ENCODE results near the gene RAF1.
A peak's percentile ranks its signal among the peaks of the same experiment; 100 is the strongest.
"Not testable (repeated sequence)": the region's sequence is repeated elsewhere in the genome, so short reads cannot be mapped to it uniquely, and the experiment has no call there.

The RAF1 gene

DNA sequence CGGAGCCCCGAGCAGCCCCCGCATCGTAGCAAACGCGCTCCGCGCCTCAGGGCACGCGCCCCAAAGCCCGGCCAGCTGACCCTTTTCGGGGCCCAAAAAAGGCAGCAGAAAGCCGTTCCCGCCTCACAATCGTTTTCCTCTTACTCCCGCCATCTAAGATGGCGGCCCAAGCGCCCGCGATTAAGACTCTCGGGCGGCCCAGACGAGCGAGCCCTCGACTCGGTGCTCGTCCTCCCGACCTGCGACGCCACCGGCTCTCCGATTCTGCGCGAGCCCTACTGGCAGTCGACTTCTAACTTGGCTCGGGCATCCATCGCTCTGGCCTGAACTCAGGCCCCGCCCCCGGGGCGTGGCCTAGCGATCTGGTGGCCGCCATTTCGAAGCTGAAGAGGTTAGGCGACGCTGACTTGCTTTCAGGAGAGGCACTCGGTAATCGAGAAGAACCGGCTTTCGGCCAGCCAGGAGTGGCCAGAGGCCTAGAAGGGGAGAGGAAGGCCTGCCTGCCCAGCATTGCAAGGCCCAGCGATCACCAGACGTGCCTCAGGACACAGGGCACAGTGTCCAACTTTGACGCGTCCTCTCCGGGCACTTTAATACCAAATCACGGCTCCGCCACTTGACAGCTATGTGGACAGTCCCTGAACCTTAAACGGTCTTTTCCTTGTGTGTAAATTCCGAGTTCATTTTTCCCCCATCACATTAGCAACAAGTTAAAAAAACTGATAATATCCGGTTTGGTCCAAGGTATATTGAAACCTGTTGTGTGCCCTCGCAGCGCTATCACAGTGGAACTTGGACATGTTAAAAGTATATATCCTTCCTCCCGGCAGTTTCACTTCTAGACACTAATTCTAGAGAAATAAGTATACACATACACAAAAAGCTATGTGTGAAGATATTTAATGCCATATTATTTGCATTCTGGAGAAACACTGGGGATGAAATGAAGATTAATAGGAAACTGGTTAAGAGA is at the start of gene RAF1:
TSS of gene RAF1 (minus strand) at position 182 of the 973 bp plus-strand sequence. CDS start 45,396 bp downstream, outside the sequence.
- peak; percentile 94 for DNase-seq (ENCODE audit: low read depth)

DNA sequence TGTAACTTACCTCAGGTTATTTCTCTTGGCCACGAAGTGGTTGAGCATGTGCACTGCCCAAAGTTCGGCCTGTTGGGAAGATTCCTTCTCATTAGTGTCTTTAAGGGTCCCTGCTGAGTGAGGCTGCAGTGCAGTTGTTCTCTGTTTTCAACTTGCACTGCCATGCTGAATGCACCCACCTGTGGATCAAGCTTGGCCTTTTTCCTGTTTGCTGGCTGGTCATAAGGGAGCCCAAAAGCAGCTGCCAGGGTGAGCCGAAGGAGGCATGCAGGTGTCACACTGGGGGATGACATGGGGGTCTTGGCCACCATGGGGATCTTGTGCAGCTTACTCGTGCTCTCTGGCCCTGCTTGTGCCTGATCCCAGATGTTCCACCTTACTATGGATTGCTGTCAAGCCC is 46.1 kb upstream of the RAF1 start:
- DNase-seq (ENCODE audit: low read depth) = no peak

DNA sequence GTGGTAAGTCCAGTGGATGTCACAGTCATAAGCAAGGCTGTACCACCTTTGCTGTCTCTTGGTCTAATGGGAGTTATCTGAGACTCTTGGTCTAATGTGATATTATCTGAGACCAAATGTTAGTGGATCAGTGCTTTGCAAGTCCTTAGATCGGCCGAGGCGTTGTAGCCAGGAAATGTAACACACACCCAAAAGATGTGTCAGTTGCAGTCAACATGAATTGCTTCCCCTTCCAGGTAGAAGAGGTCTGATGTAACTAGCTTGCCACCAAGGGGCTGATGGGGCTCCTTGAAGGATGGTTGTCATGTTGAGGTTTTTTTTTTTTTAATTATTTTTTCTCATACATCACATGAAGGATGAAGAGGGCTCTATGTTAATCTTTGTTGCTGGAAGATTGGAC is 45.4 kb upstream of the RAF1 start:
- no peak for DNase-seq (ENCODE audit: low read depth)

DNA sequence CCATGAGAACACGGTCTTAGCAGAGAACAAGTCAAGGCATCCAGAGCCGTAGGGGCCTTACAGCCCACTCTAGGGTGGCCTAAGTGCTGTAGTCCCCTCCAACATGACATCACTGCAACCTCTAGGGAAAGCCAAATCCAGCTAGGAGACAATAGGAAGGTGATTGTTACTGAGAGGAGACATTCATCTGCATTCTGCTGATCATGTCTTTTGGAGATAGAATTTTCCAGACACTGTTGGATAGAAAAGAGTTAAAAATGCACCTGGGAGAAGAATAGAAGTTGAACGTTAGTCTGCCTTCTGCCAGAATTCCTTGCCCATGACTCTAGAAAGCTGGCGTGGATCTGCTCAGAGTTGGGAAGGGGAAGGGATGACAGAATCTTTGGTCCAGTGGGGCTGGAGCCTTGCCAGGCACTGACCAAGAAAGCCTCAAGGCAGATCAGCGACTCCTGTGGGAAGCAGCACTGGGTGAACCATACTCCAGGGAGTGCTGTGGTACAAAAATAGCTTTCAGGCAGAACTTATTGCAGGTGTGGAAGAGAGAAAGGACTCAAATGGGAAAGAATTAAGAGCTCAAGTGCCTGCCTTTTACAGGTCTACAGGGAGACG is 44.8 kb upstream of the RAF1 start:
- DNase-seq (ENCODE audit: low read depth) = no peak

DNA sequence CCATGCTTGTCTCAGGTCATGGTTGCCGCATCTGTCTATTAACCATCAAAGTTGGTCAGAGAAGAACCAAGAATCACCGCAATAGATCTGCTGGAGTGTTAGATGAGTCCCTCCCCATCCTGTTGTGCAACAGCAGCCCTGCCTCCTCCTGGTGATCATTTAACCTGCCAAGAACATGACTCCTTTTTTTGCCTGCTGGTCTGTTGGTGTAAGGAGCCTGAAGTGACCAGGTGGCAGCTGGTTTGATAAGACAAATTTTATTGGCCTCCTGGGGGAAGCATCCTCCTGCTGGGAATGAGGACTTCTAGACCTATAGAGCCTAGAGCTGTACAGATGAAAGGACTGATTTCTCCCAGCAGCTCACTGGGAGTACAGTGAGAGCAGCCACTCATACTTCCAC is 43.5 kb upstream of the RAF1 start:
- no peak for DNase-seq (ENCODE audit: low read depth)

DNA sequence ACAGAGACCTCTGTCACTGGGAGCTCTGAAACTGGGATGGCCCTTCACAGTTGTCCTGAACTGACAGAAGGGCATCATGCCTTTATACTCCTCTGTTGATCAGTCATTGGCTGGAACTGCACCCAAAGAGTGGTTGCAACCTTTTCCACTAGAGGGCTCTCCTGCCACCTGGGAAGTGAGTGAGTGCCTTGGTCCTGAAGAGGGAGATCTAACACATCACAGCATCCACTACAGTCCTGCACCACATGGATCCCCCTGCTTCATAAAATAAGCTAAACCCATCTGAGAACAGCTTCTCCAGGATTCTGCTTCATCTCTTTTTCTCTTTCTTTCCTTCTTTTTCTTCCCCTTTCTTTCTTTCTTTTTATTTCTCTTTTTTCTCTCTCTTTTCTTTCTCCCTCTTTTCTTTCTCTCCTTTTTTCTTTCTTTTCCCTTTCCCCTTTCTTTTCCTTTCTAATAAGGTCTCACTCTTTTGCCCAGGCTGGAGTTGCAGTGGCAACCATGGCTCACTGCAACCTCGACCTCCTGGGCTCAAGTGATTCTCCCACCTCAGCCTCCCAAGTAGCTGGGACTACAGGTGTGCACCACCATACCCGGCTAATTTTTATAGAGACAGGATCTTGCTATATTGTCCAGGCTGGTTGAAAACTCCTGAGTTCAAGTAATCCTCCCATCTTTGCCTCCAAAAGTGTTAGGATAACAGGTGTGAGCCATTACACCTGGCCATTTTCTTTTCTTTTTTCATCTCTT is 42.8 kb upstream of the RAF1 start:
- DNase-seq (ENCODE audit: low read depth) = peak; percentile 4

DNA sequence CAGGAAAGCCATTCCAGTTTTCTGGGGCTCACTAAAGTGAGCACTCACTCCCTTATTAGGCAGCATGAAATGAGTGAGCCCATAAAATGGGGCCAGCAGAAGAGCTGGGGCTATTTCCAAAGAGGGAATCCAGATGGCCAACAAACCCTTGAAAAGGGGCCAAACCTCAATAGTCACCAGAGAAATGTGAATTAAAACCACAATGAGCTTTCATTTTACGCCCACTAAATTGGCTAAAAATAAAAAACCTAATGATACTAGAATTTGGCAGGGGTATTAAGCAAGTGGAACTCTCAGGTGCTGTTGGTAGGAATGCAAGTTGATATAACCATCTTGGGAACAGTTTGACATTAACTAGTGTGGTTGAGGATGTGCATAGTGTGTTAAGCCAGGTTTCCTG is 42.1 kb upstream of the RAF1 start:
- no peak for DNase-seq (ENCODE audit: low read depth)

DNA sequence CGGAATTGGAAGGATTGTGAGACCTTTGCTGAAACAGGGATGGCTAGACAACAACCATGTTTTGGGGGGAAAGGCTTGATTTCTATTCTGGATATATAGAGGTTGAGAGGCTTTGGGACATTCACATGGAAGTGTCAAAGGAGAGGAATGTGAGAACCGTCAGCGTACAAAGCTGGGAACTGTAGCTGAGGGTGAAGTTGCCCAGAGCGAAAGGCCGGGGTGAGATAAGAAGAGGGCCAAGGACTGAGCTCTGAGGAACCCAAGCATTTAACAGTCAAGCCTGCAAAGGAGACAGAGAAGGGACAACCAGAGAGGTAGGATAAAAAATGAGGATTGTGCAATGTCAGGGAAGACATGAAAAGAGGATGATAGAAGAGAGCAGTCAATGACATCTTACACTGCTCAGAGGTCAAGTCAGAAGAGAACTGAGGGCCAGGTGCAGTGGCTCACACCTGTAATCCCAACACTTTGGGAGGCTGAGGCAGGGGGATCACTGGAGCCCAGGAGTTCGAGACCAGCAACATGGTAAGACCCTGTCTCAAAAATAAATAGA is 41.5 kb upstream of the RAF1 start:
- DNase-seq (ENCODE audit: low read depth) = no peak

DNA sequence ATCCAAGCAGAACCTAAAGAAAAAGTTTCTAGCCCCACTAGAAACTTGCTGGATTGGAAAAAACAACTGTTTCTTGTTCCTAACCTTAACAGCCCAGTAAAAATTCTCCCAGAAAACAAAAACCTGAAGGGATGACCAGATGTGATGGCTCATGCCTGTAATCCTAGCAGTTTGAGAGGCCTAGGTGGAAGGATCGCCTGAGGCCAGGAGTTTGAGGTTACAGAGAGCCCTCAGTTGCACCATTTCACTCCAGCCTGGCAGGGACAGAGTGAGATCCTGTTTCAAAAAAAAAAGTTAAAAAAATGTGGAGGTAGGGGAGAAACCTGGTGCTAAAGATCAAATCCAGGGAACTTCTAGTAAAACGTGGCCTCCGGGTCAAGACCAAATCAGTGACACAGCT is 38.6 kb upstream of the RAF1 start:
- DNase-seq (ENCODE audit: low read depth) = no peak

DNA sequence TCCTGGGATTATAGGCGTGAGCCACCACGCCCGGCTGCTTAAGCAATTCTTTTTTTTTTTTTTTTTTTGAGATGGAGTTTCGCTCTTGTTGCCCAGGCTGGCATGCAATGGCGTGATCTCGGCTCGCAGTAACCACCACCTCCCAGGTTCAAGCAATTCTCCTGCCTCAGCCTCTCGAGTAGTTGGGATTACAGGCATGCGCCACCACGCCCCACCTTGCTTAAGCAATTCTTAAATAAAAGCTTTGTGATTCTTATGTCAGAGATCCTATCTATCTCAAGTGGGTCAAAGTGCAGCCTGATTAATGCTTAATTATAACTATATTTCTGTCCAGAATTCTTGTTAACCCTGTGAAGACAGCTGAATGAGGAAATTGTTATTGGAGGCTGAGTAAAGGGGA is 37.7 kb upstream of the RAF1 start:
- DNase-seq (ENCODE audit: low read depth) = not testable (repeated sequence)

DNA sequence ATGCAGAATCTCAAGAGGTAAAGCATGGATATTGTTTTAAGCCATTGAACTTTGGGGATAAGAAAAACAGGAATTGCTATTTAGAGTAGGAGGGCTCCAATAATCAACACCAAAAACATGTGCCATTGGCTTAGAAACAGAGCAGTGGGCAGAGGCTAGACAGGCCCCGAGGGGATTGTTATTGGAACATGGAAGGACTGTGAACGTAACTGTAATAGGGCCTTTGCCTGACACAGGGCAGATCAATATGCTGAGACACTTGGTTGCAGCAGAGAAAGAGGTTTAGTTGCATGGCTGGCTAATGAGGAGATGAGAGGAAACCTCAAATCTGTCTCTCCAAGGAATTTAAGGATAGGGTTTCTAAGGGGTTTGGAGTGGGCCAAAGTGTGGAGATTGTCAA is 36.9 kb upstream of the RAF1 start:
- DNase-seq (ENCODE audit: low read depth) = no peak

DNA sequence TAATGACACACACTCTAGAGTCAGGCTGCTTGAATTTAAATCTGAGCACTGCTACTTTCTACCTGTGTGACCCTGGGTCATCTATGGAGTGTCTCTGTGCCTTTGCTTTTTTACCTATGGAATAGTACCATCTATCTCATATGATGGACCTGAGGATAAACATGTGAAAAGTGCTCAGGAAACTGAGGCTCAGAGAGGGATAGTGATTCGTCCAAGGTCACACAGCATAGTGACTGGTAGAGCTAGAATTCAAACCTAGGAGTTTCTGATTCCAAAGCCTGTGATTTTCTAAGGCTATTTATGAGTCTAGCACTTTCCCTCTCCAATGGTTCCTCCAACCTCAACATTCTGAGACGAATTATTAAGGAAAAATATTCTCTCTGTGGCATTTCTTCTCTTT is 32.0 kb upstream of the RAF1 start:
- DNase-seq (ENCODE audit: low read depth) = no peak

DNA sequence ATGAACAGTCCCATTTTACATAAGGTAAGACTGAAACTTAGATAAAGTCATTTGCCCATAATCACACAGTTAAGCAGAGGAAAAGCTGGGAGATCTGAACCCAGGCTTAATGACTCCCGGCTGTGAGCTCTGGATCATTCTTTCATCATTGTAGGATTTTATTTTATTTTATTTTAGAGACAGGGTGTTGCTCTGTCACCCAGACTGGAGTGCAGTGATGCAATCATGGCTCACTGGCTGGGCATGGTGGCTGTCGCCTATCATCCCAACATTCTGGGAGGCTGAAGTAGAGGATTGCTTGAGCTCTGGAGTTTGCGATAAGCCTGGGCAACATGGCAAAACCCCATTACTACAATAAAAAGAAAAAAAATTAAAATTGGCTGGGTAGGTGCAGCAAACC is 31.2 kb upstream of the RAF1 start:
- DNase-seq (ENCODE audit: low read depth) = no peak

DNA sequence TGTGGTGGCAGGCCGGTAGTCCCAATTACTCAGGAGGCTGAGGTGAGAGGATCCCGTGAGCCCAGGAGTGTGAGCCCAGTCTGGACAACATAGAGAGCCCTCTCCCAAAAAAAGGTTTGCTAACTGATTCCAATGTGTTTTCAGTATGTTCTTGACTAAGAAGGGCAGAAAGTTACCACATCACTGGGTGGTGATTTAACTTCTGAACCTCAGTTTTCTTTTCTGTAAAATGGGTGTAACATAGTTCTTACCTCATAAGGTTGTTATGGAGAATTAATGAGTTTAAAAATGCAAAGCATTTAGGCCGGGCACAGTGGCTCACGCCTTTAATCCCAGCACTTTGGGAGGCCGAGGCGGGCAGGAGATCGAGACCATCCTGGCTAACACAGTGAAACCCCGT is 28.5 kb upstream of the RAF1 start:
- DNase-seq (ENCODE audit: low read depth) = no peak

DNA sequence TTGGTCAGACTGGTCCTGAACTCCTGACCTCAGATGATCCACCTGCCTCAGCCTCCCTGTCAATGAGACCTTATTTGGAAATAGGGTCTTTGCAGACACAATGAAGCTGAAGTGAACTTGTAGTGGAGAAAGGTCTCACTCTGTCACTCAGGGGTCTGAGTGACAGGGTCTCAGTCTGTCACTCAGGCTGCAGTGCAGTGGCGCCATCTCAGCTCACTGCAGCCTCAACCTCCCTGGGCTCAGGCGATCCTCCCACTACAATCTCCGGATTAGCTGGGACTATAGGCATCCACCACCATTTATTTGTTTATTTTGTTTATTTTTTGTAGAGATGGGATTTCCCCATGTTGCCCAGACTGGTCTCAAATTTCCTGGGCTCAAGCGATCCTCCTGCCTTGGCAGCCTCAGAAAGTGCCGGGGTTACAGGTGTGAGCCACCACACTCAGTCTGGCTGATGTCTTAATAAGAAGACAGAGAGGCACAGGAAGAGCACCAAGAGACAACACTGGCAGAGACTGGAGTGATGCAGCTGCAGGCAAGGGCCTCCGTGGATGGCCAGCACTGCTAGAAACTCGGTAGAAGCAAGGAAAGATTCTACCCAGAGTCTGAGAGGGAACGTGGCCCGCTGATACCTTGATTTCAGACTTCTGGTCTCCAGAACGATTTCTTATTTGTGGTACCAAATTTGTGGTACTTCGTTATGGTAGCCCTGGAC is 26.2 kb upstream of the RAF1 start:
- no peak for DNase-seq (ENCODE audit: low read depth)

DNA sequence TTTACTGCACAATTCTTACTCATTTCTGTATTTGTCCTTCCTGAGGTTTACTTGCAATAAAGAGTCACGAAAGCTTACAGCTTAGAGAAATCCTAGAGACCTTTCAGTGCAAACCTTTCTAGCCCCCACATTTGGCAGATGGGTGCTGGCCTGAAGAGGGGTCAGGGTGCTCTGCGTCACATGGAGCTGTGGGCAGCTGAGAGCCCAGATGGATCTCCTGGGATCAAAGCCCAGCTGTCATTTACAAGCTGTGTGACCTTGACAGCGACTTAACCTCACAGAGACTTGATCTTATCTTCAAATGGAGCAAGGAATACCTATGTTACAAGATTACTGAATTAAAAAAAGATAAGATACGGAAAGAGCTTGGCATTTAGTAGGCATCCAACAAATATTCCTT is 24.0 kb upstream of the RAF1 start:
- DNase-seq (ENCODE audit: low read depth) = no peak

DNA sequence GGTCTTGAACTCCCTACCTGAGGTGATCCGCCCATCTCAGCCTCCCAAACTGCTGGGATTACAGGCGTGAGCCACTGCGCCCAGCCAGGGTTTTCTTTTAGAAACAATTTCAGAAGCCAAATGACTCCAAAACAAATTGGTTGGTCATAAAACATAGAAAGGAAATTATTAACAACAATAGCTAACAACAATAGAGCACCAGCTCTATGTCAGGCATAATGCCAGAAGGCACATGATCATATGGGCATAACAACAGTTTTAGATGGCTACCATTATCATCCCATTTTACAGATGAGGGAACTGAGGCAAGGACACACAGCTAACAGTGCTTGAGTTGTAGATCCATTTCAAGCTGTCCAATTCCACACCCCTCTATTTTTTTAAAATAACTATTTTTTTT is 22.2 kb upstream of the RAF1 start:
- DNase-seq (ENCODE audit: low read depth) = no peak

DNA sequence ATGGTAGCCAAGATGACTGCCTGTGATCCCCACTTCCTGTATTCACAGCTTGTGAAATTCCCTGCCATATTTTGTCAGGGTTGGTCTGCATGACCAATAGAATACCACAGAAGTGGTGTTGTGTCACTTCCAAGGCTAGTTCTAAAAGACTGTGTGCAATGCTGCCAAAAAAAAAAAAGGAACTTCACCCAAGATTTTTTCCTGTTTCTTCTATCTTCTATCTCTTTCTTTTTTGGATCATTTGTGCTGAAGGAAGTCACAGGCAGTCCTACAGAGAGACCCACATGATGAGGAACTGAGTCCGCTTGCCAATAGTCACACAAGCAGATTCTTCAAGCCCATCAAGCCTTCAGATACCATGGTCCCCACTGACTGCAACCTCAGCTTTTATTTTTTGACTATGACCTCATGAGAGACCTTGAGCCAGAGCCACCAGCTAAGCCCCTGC is 18.1 kb upstream of the RAF1 start:
- no peak for DNase-seq (ENCODE audit: low read depth)

DNA sequence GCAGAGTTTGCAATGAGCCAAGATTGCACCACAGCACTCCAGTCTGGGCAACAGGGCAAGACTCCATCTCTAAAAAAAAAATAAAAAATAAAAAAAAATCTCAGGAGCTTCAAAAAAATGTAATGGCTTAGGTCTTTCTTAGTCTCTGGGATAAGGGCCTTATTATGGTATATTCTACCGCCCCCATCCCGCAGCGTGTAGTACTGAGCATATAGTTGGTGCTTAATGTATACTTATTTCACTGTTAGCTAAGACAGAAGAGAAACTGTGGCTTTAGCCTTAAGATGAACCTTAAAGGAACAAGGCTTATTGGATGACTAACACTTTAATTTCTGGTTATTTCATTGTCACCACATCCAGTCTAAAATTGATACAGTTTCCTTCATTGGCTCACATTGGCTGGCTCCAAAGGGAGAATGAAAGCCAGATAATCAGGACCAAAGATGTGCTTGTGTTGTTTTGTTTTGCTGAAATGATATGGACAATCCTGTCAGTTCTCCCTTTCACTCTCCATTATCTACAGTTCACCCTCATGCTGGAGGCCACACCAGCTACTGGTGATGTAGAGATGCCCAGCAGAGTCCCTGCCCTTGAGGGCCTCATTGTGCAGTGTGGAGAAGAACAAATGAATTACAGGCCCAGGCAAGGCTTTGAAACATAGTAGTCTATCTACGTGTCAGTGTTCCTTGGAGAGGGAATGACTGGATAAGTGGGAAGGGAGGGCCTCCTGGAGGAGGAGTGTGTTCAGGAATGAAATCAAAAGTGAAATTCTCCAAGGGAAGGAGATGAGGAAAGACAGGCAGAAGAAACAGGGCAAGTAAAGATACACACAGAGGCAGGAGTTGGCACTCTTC is 17.4 kb upstream of the RAF1 start:
- DNase-seq (ENCODE audit: low read depth) = no peak

DNA sequence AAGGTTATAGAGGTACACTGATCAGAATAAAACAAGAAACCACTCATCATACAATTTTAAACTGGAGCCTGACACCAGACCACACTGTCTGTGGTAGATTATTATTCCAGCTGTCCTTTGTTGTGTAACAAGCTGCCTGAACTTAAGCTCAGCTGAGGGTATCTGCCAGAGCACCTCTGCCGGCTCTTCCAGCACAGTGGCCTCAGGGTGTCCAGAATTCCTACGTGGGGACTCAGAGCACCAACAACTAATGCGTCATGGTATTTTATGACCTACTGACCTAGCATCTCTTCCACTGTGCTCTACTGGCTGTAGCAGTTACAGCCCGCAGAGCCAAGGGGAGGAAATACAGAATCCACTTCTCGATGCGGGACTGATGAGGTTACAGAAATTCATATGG is 15.6 kb upstream of the RAF1 start:
- DNase-seq (ENCODE audit: low read depth) = no peak

DNA sequence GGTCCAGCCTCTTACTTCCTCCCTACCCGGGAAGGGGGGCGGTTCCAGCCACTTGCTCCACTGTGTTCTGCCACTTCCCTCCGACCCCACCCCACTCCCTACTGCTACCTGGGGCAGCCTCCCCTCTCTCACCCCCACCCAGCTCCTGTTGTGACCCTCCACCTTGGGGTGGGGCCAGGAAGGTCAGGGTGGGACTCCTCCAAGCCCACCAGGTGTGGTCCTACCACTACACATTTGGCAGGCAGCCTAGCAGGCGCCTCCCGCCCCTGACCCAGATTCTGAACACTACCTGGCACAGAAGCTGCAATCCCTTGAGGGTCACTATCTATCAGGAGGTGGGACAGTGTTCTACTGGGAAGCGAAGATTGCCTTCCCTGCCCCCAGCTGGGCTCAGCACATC is 13.7 kb upstream of the RAF1 start:
- no peak for DNase-seq (ENCODE audit: low read depth)
